Omental fat pad (tissue), 4 donors: ENCODE results near the gene KSR2. TPM values are rescaled to one million over a fixed set of nuclear protein-coding genes. Genes with fewer than 3 reads are reported as not detected.
"Not testable (repeated sequence)": the region's sequence is repeated elsewhere in the genome, so short reads cannot be mapped to it uniquely, and the experiment has no call there.

Experiments
- ATAC-seq: fragments of 150-250 bp; one replicate; pipeline ENCODE4 v1.9.1; 2016; ENCODE audit warnings: mild to moderate bottlenecking, moderate library complexity; ENCODE audit not compliant: low FRiP score
- DNase-seq: peaks from one replicate; pipeline ENCODE4 v3.0.0-alpha.2; 2019; ENCODE audit warnings: low spot score
- total RNA-seq, 4 donors: library from RNA; depleted of rRNA; stranded (reverse); fragments of >200 nt; gene quantifications; one replicate each; pipeline ENCODE4 v1.1.0, GENCODE V29; 2016
- TF ChIP-seq, protein P1 (sequence below), 3 donors: fragments of 450-650 bp; IDR thresholded peaks; one replicate each; pipeline ENCODE4 v1.5.1; 2016 to 2017; ENCODE audit warnings: antibody characterized with exemption in 3 of 3, mild to moderate bottlenecking in 3 of 3, moderate library complexity in 2 of 3

The KSR2 gene
- total RNA-seq, 4 donors from 2014 or later: under 0.01 to 0.16 (median under 0.01) TPM; not detected in 1

GRCh38 chr12:118011961-118012360 is 43.2 kb upstream of the KSR2 start:
- ATAC-seq (no peak), DNase-seq (no peak)
- TF ChIP-seq, protein P1, sequence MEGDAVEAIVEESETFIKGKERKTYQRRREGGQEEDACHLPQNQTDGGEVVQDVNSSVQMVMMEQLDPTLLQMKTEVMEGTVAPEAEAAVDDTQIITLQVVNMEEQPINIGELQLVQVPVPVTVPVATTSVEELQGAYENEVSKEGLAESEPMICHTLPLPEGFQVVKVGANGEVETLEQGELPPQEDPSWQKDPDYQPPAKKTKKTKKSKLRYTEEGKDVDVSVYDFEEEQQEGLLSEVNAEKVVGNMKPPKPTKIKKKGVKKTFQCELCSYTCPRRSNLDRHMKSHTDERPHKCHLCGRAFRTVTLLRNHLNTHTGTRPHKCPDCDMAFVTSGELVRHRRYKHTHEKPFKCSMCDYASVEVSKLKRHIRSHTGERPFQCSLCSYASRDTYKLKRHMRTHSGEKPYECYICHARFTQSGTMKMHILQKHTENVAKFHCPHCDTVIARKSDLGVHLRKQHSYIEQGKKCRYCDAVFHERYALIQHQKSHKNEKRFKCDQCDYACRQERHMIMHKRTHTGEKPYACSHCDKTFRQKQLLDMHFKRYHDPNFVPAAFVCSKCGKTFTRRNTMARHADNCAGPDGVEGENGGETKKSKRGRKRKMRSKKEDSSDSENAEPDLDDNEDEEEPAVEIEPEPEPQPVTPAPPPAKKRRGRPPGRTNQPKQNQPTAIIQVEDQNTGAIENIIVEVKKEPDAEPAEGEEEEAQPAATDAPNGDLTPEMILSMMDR (IDR thresholded peaks at IDR 0.05): no peak

- ATAC-seq (no peak), DNase-seq (no peak)
- TF ChIP-seq, protein P1 (IDR thresholded peaks at IDR 0.05): no peak
These were observed 42.6 kb upstream of the KSR2 start for GRCh38 chr12:118011377-118011776.

- no peak for DNase-seq
- TF ChIP-seq, protein P1 (IDR thresholded peaks at IDR 0.05): no peak
These were observed 42.1 kb upstream of the KSR2 start for GRCh38 chr12:118010903-118011302.

GRCh38 chr12:117999806-118000205 is 31.0 kb upstream of the KSR2 start:
- ATAC-seq, DNase-seq: not testable (repeated sequence)

More at GRCh38 chr12:118010903-118011302, 42.1 kb upstream of the KSR2 start:
- ATAC-seq: no peak

DNA sequence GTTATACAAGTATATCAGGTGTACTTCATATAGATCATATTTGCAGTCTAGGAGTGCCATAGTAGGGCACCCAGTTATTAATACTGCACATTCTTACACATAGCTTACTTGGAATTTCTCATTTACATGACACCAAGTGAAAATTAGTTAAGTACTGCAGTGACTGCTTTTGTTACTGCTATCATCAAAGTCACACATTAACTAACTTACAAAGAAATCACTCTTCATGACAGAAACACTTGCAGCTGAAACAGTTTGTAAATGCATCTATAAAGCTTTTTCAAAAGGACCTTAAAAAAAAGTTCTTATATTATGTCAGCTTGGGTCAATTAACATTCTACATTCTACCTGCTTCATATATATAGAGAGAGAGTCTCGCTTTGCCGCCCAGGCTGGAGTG is 29.9 kb upstream of the KSR2 start:
- no peak for ATAC-seq
- TF ChIP-seq, protein P1 (IDR thresholded peaks at IDR 0.05): no peak
- no peak for DNase-seq

GRCh38 chr12:117994551-117995438 is 26.0 kb upstream of the KSR2 start:
- ATAC-seq: no peak
- TF ChIP-seq, protein P1 (IDR thresholded peaks at IDR 0.05): no peak
- no peak for DNase-seq

GRCh38 chr12:117986705-117987469 is 18.1 kb upstream of the KSR2 start:
- TF ChIP-seq, protein P1 (IDR thresholded peaks at IDR 0.05): no peak
- ATAC-seq (no peak), DNase-seq (no peak)
